Astrocyte of the cerebellum (primary cell): ENCODE results near the gene UBA52.

Experiments
- DNase-seq: peaks from one replicate; pipeline ENCODE4 v3.0.0-alpha.2; 2011; ENCODE audit warnings: low read depth
- H3K4me3 ChIP-seq: 2 replicates; pipeline ENCODE4 v1.5.1; 2011; ENCODE audit warnings: mild to moderate bottlenecking, low read depth, low read length, moderate library complexity
- CTCF ChIP-seq: IDR thresholded peaks from 2 replicates; pipeline ENCODE4 v1.5.1; 2012; ENCODE audit warnings: low read length, low read depth, moderate library complexity, mild to moderate bottlenecking; ENCODE audit errors: missing control alignments
- in situ Hi-C: cut with HindIII; loops from 2 replicates; pipeline ENCODE4 v1.10.0; 2017; ENCODE audit warnings: low sequenced_read_pairs

UBA52 gene

GRCh38 chr19:18587561-18587960 lies 15.9 kb downstream of the UBA52 start:
- in situ Hi-C loops: loop anchor here (25.0 kb wide), 1 partner anchor 250 kb away; the partner anchor contains the start of gene UPF1
- TF ChIP-seq CTCF: no peak
- no peak overlapping the region for H3K4me3 ChIP-seq
- DNase-seq: no peak

- peak overlapping the region; percentile 82 for H3K4me3 ChIP-seq
- in situ Hi-C loops: loop anchor here (25.0 kb wide), 1 partner anchor 249 kb away; the partner anchor contains the start of gene UPF1
- TF ChIP-seq CTCF: no peak
- no peak for DNase-seq
Observed at GRCh38 chr19:18587962-18588610, 16.4 kb downstream of the UBA52 start.

GRCh38 chr19:18588611-18589379 lies 17.1 kb downstream of the UBA52 start, which contains the start of gene REX1BD:
TSS of gene REX1BD (plus strand) at chr19:18588798. CDS start at chr19:18588802, 4 bp downstream.
- peak; percentile 74 for TF ChIP-seq CTCF
- H3K4me3 ChIP-seq: peak within 1 kb of the TSS; percentile 82
- in situ Hi-C loops: loop anchor here (25.0 kb wide), 1 partner anchor 249 kb away; the partner anchor contains the start of gene UPF1
- DNase-seq: no peak

- no peak for DNase-seq
- in situ Hi-C loops: loop anchor here (25.0 kb wide), 1 partner anchor 248 kb away; the partner anchor contains the start of gene UPF1
- peak; percentile 2 for TF ChIP-seq CTCF
- H3K4me3 ChIP-seq: peak overlapping the region; percentile 82
Observed at GRCh38 chr19:18589380-18590272, 18.0 kb downstream of the UBA52 start.

- peak; percentile 74 for DNase-seq
- peak overlapping the region; percentile 82 for H3K4me3 ChIP-seq
- peak; percentile 63 for TF ChIP-seq CTCF
- in situ Hi-C loops: loop anchor here (25.0 kb wide), 1 partner anchor 247 kb away; the partner anchor contains the start of gene UPF1
Observed at GRCh38 chr19:18590273-18591272, 18.9 kb downstream of the UBA52 start.
